EH (cell line): ENCODE measurements around the gene ADCY10.

Experiments
- DNase-seq: peaks from one replicate; pipeline ENCODE4 v3.0.0-alpha.2; 2015; ENCODE audit warnings: low read depth

Gene ADCY10

GRCh38 chr1:167781558-167781957 is 132.4 kb downstream of the ADCY10 start:
- DNase-seq, result no peak

- DNase-seq, result no peak
These were observed 136.7 kb downstream of the ADCY10 start for GRCh38 chr1:167777269-167777650.

GRCh38 chr1:167776616-167777268 is 137.2 kb downstream of the ADCY10 start:
- DNase-seq, result peak; percentile 55

GRCh38 chr1:167776151-167776550 is 137.8 kb downstream of the ADCY10 start:
- peak; percentile 76 for DNase-seq

- peak; percentile 54 for DNase-seq
These were observed 138.8 kb downstream of the ADCY10 start for GRCh38 chr1:167775178-167775577.

GRCh38 chr1:167774710-167775109 is 139.2 kb downstream of the ADCY10 start:
- peak; percentile 31 for DNase-seq

- no peak for DNase-seq
These were observed 140.4 kb downstream of the ADCY10 start for GRCh38 chr1:167773516-167773915.

GRCh38 chr1:167772436-167772835 is 141.5 kb downstream of the ADCY10 start:
- DNase-seq, result no peak

GRCh38 chr1:167770127-167770526 is 143.8 kb downstream of the ADCY10 start:
- DNase-seq, result no peak

- no peak for DNase-seq
These were observed 146.2 kb downstream of the ADCY10 start for GRCh38 chr1:167767761-167768160.

- DNase-seq, result no peak
These were observed 147.4 kb downstream of the ADCY10 start for GRCh38 chr1:167766538-167766937.

GRCh38 chr1:167765496-167765895 is 148.4 kb downstream of the ADCY10 start:
- DNase-seq, result no peak

- DNase-seq, result no peak
These were observed 149.2 kb downstream of the ADCY10 start for GRCh38 chr1:167764458-167765330.

- DNase-seq, result peak; percentile 13
These were observed 150.3 kb downstream of the ADCY10 start for GRCh38 chr1:167763525-167764220.

GRCh38 chr1:167762061-167762746 is 151.7 kb downstream of the ADCY10 start:
- no peak for DNase-seq

- DNase-seq, result no peak
These were observed 152.5 kb downstream of the ADCY10 start for GRCh38 chr1:167761400-167761799.
